LNCAP (cell line): ENCODE data around the gene C16orf95.

ENCODE experiments used
- TF ChIP-seq, protein P1 (sequence below): fragments of 450-650 bp; IDR thresholded peaks from 2 replicates; pipeline ENCODE4 v1.5.1; 2017; ENCODE audit warnings: mild to moderate bottlenecking

C16orf95 gene

DNA sequence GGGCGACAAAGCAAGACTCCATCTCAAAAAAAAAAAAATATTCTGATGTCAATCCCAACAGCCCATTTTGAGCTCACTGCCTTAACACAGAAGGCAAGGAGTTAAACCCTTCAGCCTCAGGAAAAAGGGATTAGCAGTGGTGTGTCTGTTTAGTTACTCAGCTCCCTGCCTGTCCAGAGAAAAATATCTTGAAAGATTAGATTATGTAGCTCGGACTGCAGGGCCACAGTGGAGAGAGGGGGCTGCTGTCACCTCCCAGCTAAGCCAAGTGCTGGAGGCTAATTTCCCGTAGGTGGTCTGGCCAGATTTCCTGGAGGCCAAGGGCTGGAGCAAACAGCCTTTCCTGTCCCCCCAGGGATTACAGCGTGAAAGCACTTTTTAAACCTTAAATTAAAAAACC is 50.3 kb downstream of the C16orf95 start:
- TF ChIP-seq, protein P1, sequence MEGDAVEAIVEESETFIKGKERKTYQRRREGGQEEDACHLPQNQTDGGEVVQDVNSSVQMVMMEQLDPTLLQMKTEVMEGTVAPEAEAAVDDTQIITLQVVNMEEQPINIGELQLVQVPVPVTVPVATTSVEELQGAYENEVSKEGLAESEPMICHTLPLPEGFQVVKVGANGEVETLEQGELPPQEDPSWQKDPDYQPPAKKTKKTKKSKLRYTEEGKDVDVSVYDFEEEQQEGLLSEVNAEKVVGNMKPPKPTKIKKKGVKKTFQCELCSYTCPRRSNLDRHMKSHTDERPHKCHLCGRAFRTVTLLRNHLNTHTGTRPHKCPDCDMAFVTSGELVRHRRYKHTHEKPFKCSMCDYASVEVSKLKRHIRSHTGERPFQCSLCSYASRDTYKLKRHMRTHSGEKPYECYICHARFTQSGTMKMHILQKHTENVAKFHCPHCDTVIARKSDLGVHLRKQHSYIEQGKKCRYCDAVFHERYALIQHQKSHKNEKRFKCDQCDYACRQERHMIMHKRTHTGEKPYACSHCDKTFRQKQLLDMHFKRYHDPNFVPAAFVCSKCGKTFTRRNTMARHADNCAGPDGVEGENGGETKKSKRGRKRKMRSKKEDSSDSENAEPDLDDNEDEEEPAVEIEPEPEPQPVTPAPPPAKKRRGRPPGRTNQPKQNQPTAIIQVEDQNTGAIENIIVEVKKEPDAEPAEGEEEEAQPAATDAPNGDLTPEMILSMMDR: no peak

DNA sequence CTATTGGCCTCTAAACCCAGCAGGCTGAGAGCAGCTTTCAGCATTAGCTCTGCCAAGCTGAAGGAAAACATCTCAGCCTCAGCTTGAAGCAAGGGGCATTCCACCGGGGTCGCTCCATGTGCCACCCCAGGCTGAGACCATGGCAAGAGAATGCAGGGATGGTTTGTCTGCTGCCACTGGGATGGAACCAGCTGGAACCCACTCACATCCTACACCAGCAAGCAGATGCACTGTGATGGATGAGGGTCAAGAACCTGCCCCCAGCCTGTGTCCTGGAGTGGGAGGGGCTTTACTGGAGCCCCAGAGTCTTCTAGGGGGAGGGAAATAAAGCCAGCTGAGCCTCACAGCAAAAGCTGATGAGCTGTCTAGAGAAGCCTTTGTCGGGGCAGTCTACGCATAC is 51.9 kb downstream of the C16orf95 start:
- TF ChIP-seq, protein P1: no peak

DNA sequence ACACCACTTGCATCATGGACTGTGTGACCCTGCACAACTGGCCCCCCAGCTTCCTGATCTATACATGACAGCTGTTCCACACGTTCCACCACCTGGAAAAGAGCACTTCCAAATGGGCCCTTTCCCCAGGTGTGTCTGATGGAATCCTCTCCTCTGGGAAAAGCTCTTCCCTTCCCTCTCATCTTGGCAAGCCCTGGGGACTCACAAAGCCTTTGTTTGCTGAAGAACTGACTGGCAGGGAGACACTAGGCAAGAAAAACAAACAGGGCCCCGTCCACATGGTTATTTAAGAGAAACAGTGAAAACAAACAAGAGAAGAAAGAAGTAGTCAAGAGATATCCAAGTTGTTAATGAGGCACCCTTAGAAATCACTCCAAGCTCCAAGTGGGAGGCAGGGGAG is 52.6 kb downstream of the C16orf95 start:
- TF ChIP-seq, protein P1: no peak

DNA sequence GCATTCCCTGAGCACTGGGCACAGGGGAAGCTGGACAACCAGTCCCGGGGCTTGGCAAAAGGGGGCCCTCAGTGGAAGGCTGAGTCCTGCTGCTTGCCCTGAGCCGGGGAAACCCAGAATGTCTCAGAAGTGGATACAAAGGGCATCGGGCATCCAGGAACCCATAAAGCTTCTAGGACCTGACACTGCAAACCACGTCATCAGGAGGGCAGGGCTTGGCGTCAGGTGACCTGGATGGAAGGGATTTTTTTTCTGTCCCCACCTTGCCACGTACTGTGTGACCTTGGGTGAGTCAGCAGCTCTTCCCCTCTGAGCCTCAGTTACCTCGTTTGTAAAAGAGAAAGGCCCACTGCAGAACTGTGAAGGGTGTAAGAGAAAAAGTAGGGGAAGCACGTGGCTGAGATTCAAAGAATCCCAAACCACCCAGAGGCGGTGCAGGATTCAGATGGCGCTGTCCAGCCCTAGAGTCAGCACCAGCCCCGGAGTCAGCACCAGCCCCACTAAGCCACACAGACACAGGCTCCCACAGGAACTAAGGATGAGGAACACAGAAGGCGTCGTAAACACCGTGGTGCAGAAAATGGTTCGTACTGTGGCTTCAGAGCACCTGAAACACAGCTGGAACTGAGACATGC is 53.7 kb downstream of the C16orf95 start:
- TF ChIP-seq, protein P1: no peak

DNA sequence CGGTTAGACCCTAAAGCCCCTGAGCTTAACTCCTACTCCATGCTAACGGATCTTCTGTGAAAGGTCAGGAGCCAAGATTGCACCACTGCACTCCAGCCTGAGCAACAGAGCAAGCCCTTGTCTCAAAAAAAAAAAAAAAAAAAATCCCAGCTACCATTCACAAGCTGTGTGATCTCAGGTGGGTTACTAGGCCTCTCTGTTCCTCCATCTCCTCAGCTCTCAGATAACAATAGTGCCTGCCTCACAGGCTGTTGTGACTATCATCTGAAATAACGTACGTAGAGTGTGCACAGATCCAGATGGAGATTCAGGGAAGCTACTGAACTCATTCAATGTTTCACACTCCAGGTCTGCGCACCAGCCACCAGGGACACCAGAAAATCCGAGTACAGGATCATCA is 57.8 kb downstream of the C16orf95 start:
- TF ChIP-seq, protein P1: no peak

DNA sequence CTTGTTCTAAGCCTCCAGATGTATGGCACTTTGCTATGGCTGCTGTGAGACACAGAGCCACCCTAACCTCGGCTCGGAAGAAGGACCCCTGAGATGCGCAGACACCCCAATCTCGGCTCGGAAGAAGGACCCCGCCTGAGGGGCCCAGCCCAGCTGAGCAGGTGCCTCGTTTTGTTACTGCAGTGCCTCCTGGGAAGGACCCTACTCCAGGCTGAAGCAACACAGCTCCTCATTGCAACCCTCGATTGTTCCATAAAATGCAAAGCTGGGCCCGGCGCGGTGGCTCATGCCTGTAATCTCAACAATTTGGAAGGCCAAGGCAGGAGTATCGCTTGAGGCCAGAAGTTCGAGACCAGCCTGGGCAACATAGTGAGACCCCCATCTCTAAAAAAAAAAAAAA is 61.3 kb downstream of the C16orf95 start:
- TF ChIP-seq, protein P1: no peak

DNA sequence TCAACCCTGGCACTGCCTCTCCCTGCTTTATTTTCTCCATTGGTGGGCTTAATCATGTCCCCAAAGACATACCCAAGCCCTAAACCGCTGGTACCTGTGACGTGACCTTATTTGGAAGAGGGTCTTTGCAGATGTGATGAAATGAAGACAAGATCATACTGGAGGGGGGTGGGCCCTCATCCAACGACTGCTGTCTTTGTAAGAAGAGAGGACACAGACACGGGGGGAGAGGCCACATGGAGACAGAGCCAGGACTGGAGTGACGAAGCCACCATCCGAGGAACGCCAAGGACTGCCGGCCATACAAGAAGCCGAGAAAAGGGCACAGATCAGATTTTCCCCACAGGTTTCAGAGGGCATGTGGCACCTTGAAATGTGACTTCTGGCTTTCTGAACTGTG is 62.5 kb downstream of the C16orf95 start:
- TF ChIP-seq, protein P1: no peak

DNA sequence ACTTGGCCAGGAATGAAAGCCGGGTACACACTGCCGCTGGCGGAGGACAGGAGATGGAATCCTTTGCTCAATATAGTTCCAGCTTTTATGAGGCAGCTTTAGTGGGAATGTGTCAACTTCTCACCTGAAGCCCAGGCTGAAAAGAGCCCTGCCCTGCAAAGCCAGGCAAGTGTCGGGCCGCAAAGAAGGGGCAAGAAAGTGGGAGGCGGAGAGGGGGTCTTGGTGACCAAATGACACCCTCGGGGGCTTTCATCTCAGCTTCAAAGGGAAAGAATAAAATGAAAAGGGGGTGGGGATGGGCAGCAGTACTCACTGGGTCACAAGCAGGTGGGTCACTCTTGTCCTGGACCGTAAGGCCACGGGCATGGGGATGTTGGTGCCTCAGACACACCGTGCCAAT is 62.9 kb downstream of the C16orf95 start:
- TF ChIP-seq, protein P1: no peak
